Body of pancreas (tissue), 4 donors: ENCODE data around the gene SLC4A8. TPM values are rescaled to one million over a fixed set of nuclear protein-coding genes. Genes with fewer than 3 reads are reported as not detected.

ENCODE experiments used
- ATAC-seq: fragments of 150-250 bp; one replicate; pipeline ENCODE4 v1.9.1; 2016
- DNase-seq, 4 donors: peaks; one replicate each; pipeline ENCODE4 v3.0.0-alpha.2; 2019
- H3K27ac ChIP-seq, 4 donors: fragments of 200-600 bp; sonication (generic); 1 replicate in 3 of 4; 2 replicates in 1 of 4; pipeline versions ENCODE4 v1.5.1 to v1.6.1; 2016 to 2019; ENCODE audit warnings: mild to moderate bottlenecking in 1 of 4, mixed read lengths in 1 of 4, moderate library complexity in 1 of 4
- H3K27me3 ChIP-seq, 2 donors: fragments of 200-600 bp; sonication (generic); one replicate each; pipeline ENCODE4 v1.6.0; 2016; ENCODE audit warnings: mild to moderate bottlenecking in 1 of 2
- H3K36me3 ChIP-seq, 2 donors: fragments of 200-600 bp; sonication (generic); replicated peaks in 1 of 2; 2 replicates each; pipeline ENCODE4 v1.5.1; 2016; ENCODE audit warnings: low read depth in 2 of 2; ENCODE audit not compliant: insufficient read depth in 1 of 2
- H3K4me1 ChIP-seq: fragments of 200-600 bp; sonication (generic); one replicate; pipeline ENCODE4 v1.6.0; 2016
- H3K4me3 ChIP-seq, 2 donors: fragments of 200-600 bp; sonication (generic); 1 replicate in 1 of 2; 2 replicates in 1 of 2; pipeline ENCODE4 v1.5.1; 2016 to 2019
- H3K9me3 ChIP-seq, 3 donors: fragments of 200-600 bp; sonication (generic); 1 replicate in 2 of 3; 2 replicates in 1 of 3; pipeline ENCODE4 v1.5.1; 2016
- POLR2A ChIP-seq, 3 donors: fragments of 450-650 bp; IDR thresholded peaks; one replicate each; pipeline ENCODE4 v1.6.1; 2016; ENCODE audit warnings: antibody characterized with exemption in 3 of 3, mild to moderate bottlenecking in 2 of 3
- WGBS, 2 donors: methylation state at CpG; one replicate each; pipeline ENCODE4 v1.1.5; 2017; 5-methylcytosine and 5-hydroxymethylcytosine counted together
- intact Hi-C: fragments of 100-400 bp; cut with DNase I; formaldehyde crosslinking; loops from one replicate; pipeline ENCODE4 v1.15.1; 2023
- total RNA-seq, 2 donors: library from RNA; depleted of rRNA; stranded (reverse); fragments of >200 nt; gene quantifications; one replicate each; pipeline ENCODE4 v1.1.0, GENCODE V29; 2016
- TF ChIP-seq, protein P1 (sequence below), 7 experiments: fragments of 450-650 bp in 4 of 7; fragments of 200-600 bp in 3 of 7; sonication (generic) in 3 of 7; IDR thresholded peaks; one replicate each; pipeline ENCODE4 v1.5.1; 2016 to 2019; ENCODE audit warnings: antibody characterized with exemption in 7 of 7

Gene SLC4A8
- total RNA-seq, 2 donors from 2014 or later = 1.6 to 2.3 TPM

GRCh38 chr12:51547606-51548005 is 123.0 kb downstream of the SLC4A8 start:
- WGBS, 2 donors = 84 to 89% methylated on average over 6 of the region's 6 CpGs
- no peak for ATAC-seq
- Histone ChIP-seq H3K27ac (no peak overlapping the region), H3K27me3 (no peaks in the 10 kb centered on the region), H3K4me1 (no peaks in the 10 kb centered on the region), H3K4me3 (no peak overlapping the region), H3K36me3 (no peaks in the 10 kb centered on the region), H3K9me3 (no peaks in the 10 kb centered on the region)
- intact Hi-C loops = no loop called here
- DNase-seq = no peak
- no peak for TF ChIP-seq POLR2A (IDR thresholded peaks at IDR 0.05)
- TF ChIP-seq, protein P1, sequence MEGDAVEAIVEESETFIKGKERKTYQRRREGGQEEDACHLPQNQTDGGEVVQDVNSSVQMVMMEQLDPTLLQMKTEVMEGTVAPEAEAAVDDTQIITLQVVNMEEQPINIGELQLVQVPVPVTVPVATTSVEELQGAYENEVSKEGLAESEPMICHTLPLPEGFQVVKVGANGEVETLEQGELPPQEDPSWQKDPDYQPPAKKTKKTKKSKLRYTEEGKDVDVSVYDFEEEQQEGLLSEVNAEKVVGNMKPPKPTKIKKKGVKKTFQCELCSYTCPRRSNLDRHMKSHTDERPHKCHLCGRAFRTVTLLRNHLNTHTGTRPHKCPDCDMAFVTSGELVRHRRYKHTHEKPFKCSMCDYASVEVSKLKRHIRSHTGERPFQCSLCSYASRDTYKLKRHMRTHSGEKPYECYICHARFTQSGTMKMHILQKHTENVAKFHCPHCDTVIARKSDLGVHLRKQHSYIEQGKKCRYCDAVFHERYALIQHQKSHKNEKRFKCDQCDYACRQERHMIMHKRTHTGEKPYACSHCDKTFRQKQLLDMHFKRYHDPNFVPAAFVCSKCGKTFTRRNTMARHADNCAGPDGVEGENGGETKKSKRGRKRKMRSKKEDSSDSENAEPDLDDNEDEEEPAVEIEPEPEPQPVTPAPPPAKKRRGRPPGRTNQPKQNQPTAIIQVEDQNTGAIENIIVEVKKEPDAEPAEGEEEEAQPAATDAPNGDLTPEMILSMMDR (IDR thresholded peaks at IDR 0.05) = no peak

DNA sequence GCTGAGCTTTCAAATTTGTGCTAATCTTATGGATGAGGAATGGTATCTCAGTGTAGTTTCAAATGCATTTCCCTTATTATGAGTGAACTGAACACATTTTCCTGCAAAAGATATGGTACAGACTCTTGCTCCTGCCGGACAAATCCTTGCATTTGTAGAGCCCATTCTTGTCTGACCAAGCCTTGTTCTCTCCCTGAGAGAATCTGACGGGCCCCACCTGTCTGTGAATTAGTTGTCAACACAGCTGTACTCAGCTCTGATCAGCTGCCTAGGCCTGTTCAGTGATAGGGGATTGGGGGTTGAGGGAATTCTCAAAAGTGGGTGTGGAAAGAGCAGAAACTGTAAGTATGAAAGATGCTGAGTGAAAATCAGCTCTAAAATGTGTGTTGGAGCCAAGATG is 123.6 kb downstream of the SLC4A8 start:
- Histone ChIP-seq H3K9me3 (peaks cover 0 to under 1% (median 0%) of the 10 kb centered on the region in 3 donors), H3K27me3 (no peaks in the 10 kb centered on the region), H3K36me3 (no peaks in the 10 kb centered on the region), H3K4me1 (no peaks in the 10 kb centered on the region), H3K4me3 (no peak overlapping the region), H3K27ac (no peak overlapping the region)
- intact Hi-C loops = no loop called here
- WGBS, 2 donors = 40 to 85% methylated on average over 2 of the region's 2 CpGs
- TF ChIP-seq, protein P1 (IDR thresholded peaks at IDR 0.05) = no peak
- TF ChIP-seq POLR2A (IDR thresholded peaks at IDR 0.05) = no peak
- ATAC-seq = no peak
- DNase-seq = no peak

- Histone ChIP-seq H3K27ac (no peak overlapping the region), H3K4me3 (no peak overlapping the region), H3K9me3 (peaks cover 0 to 5% (median 0%) of the 10 kb centered on the region in 3 donors), H3K4me1 (no peaks in the 10 kb centered on the region), H3K36me3 (no peaks in the 10 kb centered on the region), H3K27me3 (no peaks in the 10 kb centered on the region)
- whole genome bisulfite sequencing, 2 donors = 90% methylated on average over 8 of the region's 8 CpGs
- TF ChIP-seq, protein P1 (IDR thresholded peaks at IDR 0.05) = no peak
- TF ChIP-seq POLR2A (IDR thresholded peaks at IDR 0.05) = no peak
- DNase-seq (no peak), ATAC-seq (no peak)
- intact Hi-C loops = no loop called here
Measured at GRCh38 chr12:51549637-51550036, 125.0 kb downstream of the SLC4A8 start.

Other genes starting within 250 kb of the SLC4A8 start
- gene POU6F1, start 206.8 kb upstream of the SLC4A8 start, total RNA-seq = 1 to 10 TPM; 6.2 to 9.6 TPM
- 10 to 100 TPM; 77.1 to 87.7 TPM for gene DAZAP2, start 186.0 kb upstream of the SLC4A8 start, total RNA-seq
- gene SMAGP, start 154.4 kb upstream of the SLC4A8 start, total RNA-seq = 1 to 10 TPM; 7.0 to 8.6 TPM
- gene BIN2, start 100.7 kb upstream of the SLC4A8 start, total RNA-seq = 1 to 10 TPM; 1.0 to 1.3 TPM
- not detected for gene CELA1, start 78.2 kb upstream of the SLC4A8 start, total RNA-seq
- gene GALNT6, start 33.4 kb upstream of the SLC4A8 start, total RNA-seq = 1 to 10 TPM; 8.6 to 9.3 TPM
- 10 to 100 TPM in 1 of 2 donors, 1 to 10 TPM in 1; 4.9 to 11.2 TPM for gene SCN8A, start 166.4 kb downstream of the SLC4A8 start, total RNA-seq